A673 (cell line): Measurements from ENCODE around the gene ESPL1. TPM values are rescaled to one million over a fixed set of nuclear protein-coding genes. Genes with fewer than 3 reads are reported as not detected.
A peak's percentile ranks its signal among the peaks of the same experiment; 100 is the strongest.

Experiments used
- BruUV-seq: library from RNA; stranded (reverse); fragments of 400-500 nt; replicated peaks from 2 replicates; lab custom pipeline; 2021; lab: Mats Ljungman, UMichigan
- CTCF ChIA-PET: fragments of 300-600 bp; sonication (Branson Sonifier 250); formaldehyde crosslinking; loops from one replicate; lab custom pipeline; 2022; ENCODE audit warnings: antibody characterized with exemption; lab: Charles Lee
- POLR2A ChIA-PET: fragments of 300-600 bp; sonication (Branson Sonifier 250); formaldehyde crosslinking; loops from one replicate; lab custom pipeline; 2022; ENCODE audit warnings: antibody characterized with exemption; ENCODE audit not compliant: low non-redundant PET; lab: Charles Lee
- DNase-seq: peaks from one replicate; pipeline ENCODE4 v3.0.0-alpha.2; 2015; ENCODE audit warnings: low spot score
- H3K27ac ChIP-seq: fragments of 200-600 bp; sonication (generic); 2 replicates; pipeline ENCODE4 v1.5.1; 2016; ENCODE audit warnings: mixed run types, low read depth, mild to moderate bottlenecking, mixed read lengths, antibody characterized with exemption, low read length; ENCODE audit not compliant: poor library complexity, severe bottlenecking
- H3K27me3 ChIP-seq: fragments of 200-600 bp; sonication (generic); replicated peaks from 2 replicates; pipeline ENCODE4 v1.6.1; 2017; ENCODE audit warnings: mixed run types, low read depth, mild to moderate bottlenecking, mixed read lengths, antibody characterized with exemption, low read length; ENCODE audit not compliant: insufficient read depth, poor library complexity
- H3K36me3 ChIP-seq: fragments of 200-600 bp; sonication (generic); 2 replicates; pipeline ENCODE4 v1.6.1; 2016; ENCODE audit warnings: mixed run types, mild to moderate bottlenecking, mixed read lengths, antibody characterized with exemption, low read length; ENCODE audit not compliant: insufficient read depth, poor library complexity, severe bottlenecking
- H3K4me1 ChIP-seq: fragments of 200-600 bp; sonication (generic); 2 replicates; pipeline ENCODE4 v1.6.1; 2017; ENCODE audit warnings: mixed run types, mild to moderate bottlenecking, mixed read lengths, antibody characterized with exemption, low read length; ENCODE audit not compliant: insufficient read depth, poor library complexity, severe bottlenecking
- H3K4me3 ChIP-seq: fragments of 200-600 bp; sonication (generic); 2 replicates; pipeline ENCODE4 v1.5.1; 2016; ENCODE audit warnings: low read depth, mixed run types, mild to moderate bottlenecking, mixed read lengths, low read length; ENCODE audit not compliant: poor library complexity, severe bottlenecking
- H3K9me3 ChIP-seq: fragments of 200-600 bp; sonication (generic); 2 replicates; pipeline ENCODE4 v1.6.1; 2016; ENCODE audit warnings: mixed run types, low read depth, mild to moderate bottlenecking, mixed read lengths, antibody characterized with exemption, low read length; ENCODE audit not compliant: poor library complexity, severe bottlenecking
- EZH2 ChIP-seq: fragments of 200-600 bp; sonication (generic); IDR thresholded peaks from 2 replicates; pipeline ENCODE4 v1.6.1; 2017; ENCODE audit warnings: borderline replicate concordance, low read depth, mild to moderate bottlenecking, mixed read lengths, antibody characterized with exemption, low read length; ENCODE audit not compliant: poor library complexity, severe bottlenecking
- intact Hi-C: fragments of 100-400 bp; cut with micrococcal nuclease; formaldehyde crosslinking; loops from one replicate; pipeline ENCODE4 v1.10.0; 2022; ENCODE audit not compliant: unreplicated experiment
- total RNA-seq: library from RNA; stranded (reverse); gene quantifications from 2 replicates; pipeline ENCODE4 v1.2.3, GENCODE V29; 2021
- TF ChIP-seq, protein P1 (sequence below): fragments of 300-800, 200-600 bp; sonication (generic); conservative IDR thresholded peaks from 2 replicates; pipeline ENCODE4 v1.5.1; 2017; ENCODE audit warnings: low read depth, mild to moderate bottlenecking, antibody characterized with exemption, low read length, moderate library complexity, mixed read lengths

Gene ESPL1
- total RNA-seq, 1 experiment from 2014 or later: 99.1 TPM

- intact Hi-C loops: loop anchor here (5.0 kb wide), 1 partner anchor 47 kb away; no protein-coding TSS in a partner anchor
- Histone ChIP-seq H3K36me3 (peaks cover 43% of the 10 kb centered on the region), H3K4me3 (peak overlapping the region; percentile 86), H3K27me3 (no peaks in the 10 kb centered on the region), H3K27ac (peak overlapping the region; percentile 87), H3K9me3 (no peaks in the 10 kb centered on the region), H3K4me1 (peaks cover 18% of the 10 kb centered on the region)
- TSS peak; percentile 85 for BruUV-seq
- no peak for TF ChIP-seq EZH2
- TF ChIP-seq, protein P1, sequence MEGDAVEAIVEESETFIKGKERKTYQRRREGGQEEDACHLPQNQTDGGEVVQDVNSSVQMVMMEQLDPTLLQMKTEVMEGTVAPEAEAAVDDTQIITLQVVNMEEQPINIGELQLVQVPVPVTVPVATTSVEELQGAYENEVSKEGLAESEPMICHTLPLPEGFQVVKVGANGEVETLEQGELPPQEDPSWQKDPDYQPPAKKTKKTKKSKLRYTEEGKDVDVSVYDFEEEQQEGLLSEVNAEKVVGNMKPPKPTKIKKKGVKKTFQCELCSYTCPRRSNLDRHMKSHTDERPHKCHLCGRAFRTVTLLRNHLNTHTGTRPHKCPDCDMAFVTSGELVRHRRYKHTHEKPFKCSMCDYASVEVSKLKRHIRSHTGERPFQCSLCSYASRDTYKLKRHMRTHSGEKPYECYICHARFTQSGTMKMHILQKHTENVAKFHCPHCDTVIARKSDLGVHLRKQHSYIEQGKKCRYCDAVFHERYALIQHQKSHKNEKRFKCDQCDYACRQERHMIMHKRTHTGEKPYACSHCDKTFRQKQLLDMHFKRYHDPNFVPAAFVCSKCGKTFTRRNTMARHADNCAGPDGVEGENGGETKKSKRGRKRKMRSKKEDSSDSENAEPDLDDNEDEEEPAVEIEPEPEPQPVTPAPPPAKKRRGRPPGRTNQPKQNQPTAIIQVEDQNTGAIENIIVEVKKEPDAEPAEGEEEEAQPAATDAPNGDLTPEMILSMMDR: no peak
- no peak for DNase-seq
- CTCF ChIA-PET: interaction anchor here (1.3 kb wide), 1 partner anchor 57 kb away, joined by 3 read pairs; no protein-coding TSS in a partner anchor
- POLR2A ChIA-PET: interaction anchor here (0.7 kb wide), 1 partner anchor 169 kb away, joined by 3 read pairs; no protein-coding TSS in a partner anchor
Measured at GRCh38 chr12:53268630-53269562, 797 bp downstream of the ESPL1 start.

GRCh38 chr12:53274445-53274844, 6.3 kb downstream of the ESPL1 start:
- Histone ChIP-seq H3K4me1 (peaks cover 10% of the 10 kb centered on the region), H3K27me3 (no peaks in the 10 kb centered on the region), H3K9me3 (no peaks in the 10 kb centered on the region), H3K36me3 (peaks cover 87% of the 10 kb centered on the region), H3K27ac (no peak overlapping the region), H3K4me3 (no peak overlapping the region)
- ChIA-PET CTCF (no interaction called here), POLR2A (interaction anchor here (0.6 kb wide), 1 partner anchor 54 kb away, joined by 3 read pairs; no protein-coding TSS in a partner anchor)
- intact Hi-C loops: no loop called here
- TF ChIP-seq, protein P1: no peak
- TF ChIP-seq EZH2: no peak
- no peak for DNase-seq
- BruUV-seq: no TSS peak

- Histone ChIP-seq H3K4me3 (no peak overlapping the region), H3K36me3 (peaks cover 87% of the 10 kb centered on the region), H3K9me3 (no peaks in the 10 kb centered on the region), H3K4me1 (no peaks in the 10 kb centered on the region), H3K27ac (no peak overlapping the region), H3K27me3 (no peaks in the 10 kb centered on the region)
- no peak for DNase-seq
- TF ChIP-seq, protein P1: no peak
- no peak for TF ChIP-seq EZH2
- BruUV-seq: no TSS peak
- ChIA-PET CTCF (interaction anchor here (0.5 kb wide), 1 partner anchor 149 kb away, joined by 3 read pairs; no protein-coding TSS in a partner anchor), POLR2A (no interaction called here)
- intact Hi-C loops: no loop called here
Measured at GRCh38 chr12:53276511-53276910, 8.4 kb downstream of the ESPL1 start.
